Tibial nerve (tissue), 3 donors: ENCODE results near the gene TBC1D5.

Source experiments
- POLR2A ChIP-seq, 2 donors: fragments of 450-650 bp; IDR thresholded peaks; one replicate each; pipeline ENCODE4 v1.6.1; 2017; ENCODE audit warnings: antibody characterized with exemption in 2 of 2, mild to moderate bottlenecking in 2 of 2, moderate library complexity in 2 of 2
- TF ChIP-seq, protein P1 (sequence below), 5 experiments: fragments of 200-600 bp in 3 of 5; fragments of 450-650 bp in 2 of 5; sonication (generic) in 3 of 5; IDR thresholded peaks; one replicate each; pipeline ENCODE4 v1.5.1; 2016 to 2019; ENCODE audit warnings: antibody characterized with exemption in 5 of 5, mild to moderate bottlenecking in 3 of 5, moderate library complexity in 2 of 5

DNA sequence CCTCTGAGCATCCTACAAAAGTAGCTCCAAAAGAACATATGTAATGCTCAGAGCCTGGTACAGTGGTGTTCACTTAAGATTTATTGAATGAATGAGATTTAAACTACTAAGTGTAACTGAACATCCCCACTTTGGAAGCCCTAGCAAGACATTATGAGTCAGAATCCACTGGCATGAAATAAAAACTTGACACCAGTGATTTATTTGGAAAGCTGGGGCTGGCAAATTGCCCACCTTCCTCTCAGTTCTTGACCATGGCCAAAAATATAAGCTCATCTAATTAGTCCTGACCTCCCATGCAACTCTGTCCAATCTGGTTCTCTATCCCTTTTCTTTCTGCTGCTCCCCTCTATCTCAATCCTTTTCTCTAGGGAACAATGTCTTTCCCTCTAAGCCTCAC lies 439.7 kb downstream of the TBC1D5 start:
- TF ChIP-seq, protein P1, sequence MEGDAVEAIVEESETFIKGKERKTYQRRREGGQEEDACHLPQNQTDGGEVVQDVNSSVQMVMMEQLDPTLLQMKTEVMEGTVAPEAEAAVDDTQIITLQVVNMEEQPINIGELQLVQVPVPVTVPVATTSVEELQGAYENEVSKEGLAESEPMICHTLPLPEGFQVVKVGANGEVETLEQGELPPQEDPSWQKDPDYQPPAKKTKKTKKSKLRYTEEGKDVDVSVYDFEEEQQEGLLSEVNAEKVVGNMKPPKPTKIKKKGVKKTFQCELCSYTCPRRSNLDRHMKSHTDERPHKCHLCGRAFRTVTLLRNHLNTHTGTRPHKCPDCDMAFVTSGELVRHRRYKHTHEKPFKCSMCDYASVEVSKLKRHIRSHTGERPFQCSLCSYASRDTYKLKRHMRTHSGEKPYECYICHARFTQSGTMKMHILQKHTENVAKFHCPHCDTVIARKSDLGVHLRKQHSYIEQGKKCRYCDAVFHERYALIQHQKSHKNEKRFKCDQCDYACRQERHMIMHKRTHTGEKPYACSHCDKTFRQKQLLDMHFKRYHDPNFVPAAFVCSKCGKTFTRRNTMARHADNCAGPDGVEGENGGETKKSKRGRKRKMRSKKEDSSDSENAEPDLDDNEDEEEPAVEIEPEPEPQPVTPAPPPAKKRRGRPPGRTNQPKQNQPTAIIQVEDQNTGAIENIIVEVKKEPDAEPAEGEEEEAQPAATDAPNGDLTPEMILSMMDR (IDR thresholded peaks at IDR 0.05) = no peak
- TF ChIP-seq POLR2A (IDR thresholded peaks at IDR 0.05) = no peak
